NCI-H1694 (cell line): ENCODE results near the gene XIRP2.
"Not testable (repeated sequence)": the region's sequence is repeated elsewhere in the genome, so short reads cannot be mapped to it uniquely, and the experiment has no call there.

ENCODE experiments used
- DNase-seq: peaks from one replicate; lab custom pipeline; 2025; lab: John Stamatoyannopoulos, UW

XIRP2 gene

GRCh38 chr2:166944909-166945308 is 56.6 kb downstream of the XIRP2 start:
- no peak for DNase-seq

GRCh38 chr2:166957686-166958085 is 69.4 kb downstream of the XIRP2 start:
- no peak for DNase-seq

GRCh38 chr2:166958986-166959481 is 70.8 kb downstream of the XIRP2 start:
- DNase-seq = no peak

GRCh38 chr2:166959556-166959955 is 71.3 kb downstream of the XIRP2 start:
- DNase-seq = no peak

GRCh38 chr2:166960702-166961270 is 72.5 kb downstream of the XIRP2 start:
- no peak for DNase-seq

GRCh38 chr2:166961933-166962332 is 73.7 kb downstream of the XIRP2 start:
- no peak for DNase-seq

GRCh38 chr2:166969486-166969885 is 81.2 kb downstream of the XIRP2 start:
- no peak for DNase-seq

- no peak for DNase-seq
Measured at GRCh38 chr2:166972002-166972401, 83.7 kb downstream of the XIRP2 start.

- no peak for DNase-seq
Measured at GRCh38 chr2:166972418-166972817, 84.1 kb downstream of the XIRP2 start.

- no peak for DNase-seq
Measured at GRCh38 chr2:166984188-166984587, 95.9 kb downstream of the XIRP2 start.

GRCh38 chr2:166984797-166985196 is 96.5 kb downstream of the XIRP2 start:
- DNase-seq = no peak

GRCh38 chr2:166994588-166995336 is 106.5 kb downstream of the XIRP2 start:
- no peak for DNase-seq

- DNase-seq = no peak
Measured at GRCh38 chr2:166996465-166996864, 108.2 kb downstream of the XIRP2 start.

- no peak for DNase-seq
Measured at GRCh38 chr2:167001165-167001564, 112.9 kb downstream of the XIRP2 start.

- no peak for DNase-seq
Measured at GRCh38 chr2:167005096-167005495, 116.8 kb downstream of the XIRP2 start.

GRCh38 chr2:167013227-167013626 is 124.9 kb downstream of the XIRP2 start:
- no peak for DNase-seq

GRCh38 chr2:167015806-167016205 is 127.5 kb downstream of the XIRP2 start:
- DNase-seq = no peak

- DNase-seq = no peak
Measured at GRCh38 chr2:167017021-167017420, 128.7 kb downstream of the XIRP2 start.

- DNase-seq = no peak
Measured at GRCh38 chr2:167018590-167018989, 130.3 kb downstream of the XIRP2 start.

GRCh38 chr2:167028503-167028902 is 140.2 kb downstream of the XIRP2 start:
- DNase-seq = no peak

GRCh38 chr2:167034976-167035375 is 146.7 kb downstream of the XIRP2 start:
- not testable (repeated sequence) for DNase-seq

GRCh38 chr2:167048829-167049228 is 160.5 kb downstream of the XIRP2 start:
- no peak for DNase-seq

- no peak for DNase-seq
Measured at GRCh38 chr2:167049659-167050058, 161.4 kb downstream of the XIRP2 start.

GRCh38 chr2:167052825-167053224 is 164.5 kb downstream of the XIRP2 start:
- DNase-seq = no peak
